Astrocyte (in vitro differentiated cells and primary cell): Measurements from ENCODE around the gene ZMIZ1.

Source experiments
- EZH2 ChIP-seq: IDR thresholded peaks from 2 replicates; pipeline ENCODE4 v1.6.1; 2012; ENCODE audit warnings: mild to moderate bottlenecking, low read length, inconsistent platforms; ENCODE audit not compliant: insufficient read depth
- TF ChIP-seq, protein P1 (sequence below): IDR thresholded peaks from 2 replicates; pipeline ENCODE4 v1.5.1; 2011; ENCODE audit warnings: low read depth, mild to moderate bottlenecking, inconsistent platforms, low read length, moderate library complexity; ENCODE audit not compliant: insufficient read depth

DNA sequence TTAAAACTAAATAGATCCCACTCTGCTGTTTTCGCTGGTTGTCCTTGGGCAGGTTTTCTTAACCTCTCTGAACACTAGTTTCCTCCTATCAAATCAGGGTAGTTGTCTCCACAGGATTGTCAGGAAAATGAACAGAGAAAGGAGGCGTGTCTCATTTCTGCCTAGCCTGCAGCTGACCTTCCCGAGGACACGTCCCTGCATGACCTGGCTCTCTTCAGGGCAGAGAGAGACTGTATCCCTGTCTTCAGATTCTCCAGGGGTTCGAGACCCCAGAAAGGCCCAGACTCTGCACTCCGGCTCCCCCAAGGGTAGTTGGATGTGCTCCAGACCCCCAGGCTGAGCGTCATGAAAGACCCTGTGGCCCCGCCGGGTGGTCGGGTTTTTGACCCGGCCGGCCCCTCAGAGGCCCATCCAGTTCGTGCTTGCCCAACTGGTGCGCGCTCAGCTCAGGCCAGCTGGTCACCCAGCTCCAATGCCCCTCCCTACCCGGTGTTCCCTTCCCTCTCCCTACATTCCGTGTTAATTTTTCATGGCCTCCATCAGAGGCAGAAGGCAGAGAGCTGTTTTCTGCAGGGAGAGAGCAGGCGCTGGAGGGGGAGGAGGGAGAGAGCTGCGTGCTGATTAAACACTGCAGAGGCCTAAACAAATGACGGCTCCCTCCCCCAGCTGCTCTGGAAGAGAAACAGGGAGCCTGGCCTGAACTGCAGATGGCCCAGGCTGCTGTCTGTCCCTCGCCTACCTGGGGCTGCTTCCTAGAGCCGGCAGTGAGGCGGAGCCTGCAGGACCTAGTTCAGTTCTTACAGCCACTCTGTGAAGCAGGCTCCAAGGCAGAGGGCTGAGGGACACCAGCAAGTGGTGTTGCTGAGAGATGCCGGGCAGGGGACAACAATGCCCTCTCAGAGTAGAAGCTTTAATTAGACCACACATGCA, 192.3 kb downstream of the ZMIZ1 start:
- TF ChIP-seq, protein P1, sequence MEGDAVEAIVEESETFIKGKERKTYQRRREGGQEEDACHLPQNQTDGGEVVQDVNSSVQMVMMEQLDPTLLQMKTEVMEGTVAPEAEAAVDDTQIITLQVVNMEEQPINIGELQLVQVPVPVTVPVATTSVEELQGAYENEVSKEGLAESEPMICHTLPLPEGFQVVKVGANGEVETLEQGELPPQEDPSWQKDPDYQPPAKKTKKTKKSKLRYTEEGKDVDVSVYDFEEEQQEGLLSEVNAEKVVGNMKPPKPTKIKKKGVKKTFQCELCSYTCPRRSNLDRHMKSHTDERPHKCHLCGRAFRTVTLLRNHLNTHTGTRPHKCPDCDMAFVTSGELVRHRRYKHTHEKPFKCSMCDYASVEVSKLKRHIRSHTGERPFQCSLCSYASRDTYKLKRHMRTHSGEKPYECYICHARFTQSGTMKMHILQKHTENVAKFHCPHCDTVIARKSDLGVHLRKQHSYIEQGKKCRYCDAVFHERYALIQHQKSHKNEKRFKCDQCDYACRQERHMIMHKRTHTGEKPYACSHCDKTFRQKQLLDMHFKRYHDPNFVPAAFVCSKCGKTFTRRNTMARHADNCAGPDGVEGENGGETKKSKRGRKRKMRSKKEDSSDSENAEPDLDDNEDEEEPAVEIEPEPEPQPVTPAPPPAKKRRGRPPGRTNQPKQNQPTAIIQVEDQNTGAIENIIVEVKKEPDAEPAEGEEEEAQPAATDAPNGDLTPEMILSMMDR: no peak
- no peak for TF ChIP-seq EZH2
